ENCODE results near the gene ITGB1BP1. TPM values are rescaled to one million over a fixed set of nuclear protein-coding genes. Genes with fewer than 3 reads are reported as not detected.
A peak's percentile ranks its signal among the peaks of the same experiment; 100 is the strongest.

Gene ITGB1BP1
- total and polyA plus RNA-seq, 9 of the 15 experiments (the other 6 are each of a cell fraction or from before 2014, with no cell fraction given), result 37.8 to 95.3 (median 50.4) TPM

- no peaks in the 10 kb centered on the region for H3K27me3 ChIP-seq (ENCODE audit: control insufficient read depth in 2 of 2, insufficient read depth in 2 of 2, low read length in 2 of 2)
- FAIRE-seq (no peak), DNase-seq (ENCODE audit: extremely low read depth in 1 of 4, low spot score in 3 of 4) (no peak), ATAC-seq (no peak)
- no peaks in the 10 kb centered on the region for H3K79me2 ChIP-seq (ENCODE audit: control insufficient read depth, insufficient read depth, low read length)
- intact Hi-C loops (cut with micrococcal nuclease), result no loop called here
- no peak overlapping the region for H3K4me2 ChIP-seq (ENCODE audit: insufficient read depth, low read length)
- no TSS peak for BruUV-seq (replicated peaks)
- H3K36me3 ChIP-seq (ENCODE audit: control insufficient read depth, insufficient read depth, low read length), result peaks cover 73% of the 10 kb centered on the region
- H3K4me1 ChIP-seq (replicated peaks in 1 of 2; ENCODE audit: control insufficient read depth in 2 of 2, insufficient read depth in 2 of 2, low read length in 2 of 2), result peaks cover 0 to 2% of the 10 kb centered on the region in 2 experiments; a peak in 1 of 5 replicates
- ChIA-PET CTCF (ENCODE audit: low intra/inter-chr PET ratio) (no interaction called here), POLR2A (no interaction called here)
- H2AFZ ChIP-seq (ENCODE audit: low read depth, low read length), result no peak overlapping the region
- H3K4me3 ChIP-seq, result no peak overlapping the region
- no peak overlapping the region for H3K27ac ChIP-seq (ENCODE audit: extremely low read depth, low read depth, low read length)
- TF ChIP-seq HMG20B (CRISPR knock-in tag; IDR thresholded peaks at IDR 0.05), result no peak
- no peaks in the 10 kb centered on the region for H4K20me1 ChIP-seq (replicated peaks; ENCODE audit: control insufficient read depth, insufficient read depth, low read length)
- in situ Hi-C loops (cut with MboI), result no loop called here
- H3K9me1 ChIP-seq (ENCODE audit: control insufficient read depth, insufficient read depth, low read length), result no peaks in the 10 kb centered on the region
- H3K9me3 ChIP-seq (replicated peaks; ENCODE audit: control insufficient read depth, insufficient read depth, low read depth, low read length), result no peaks in the 10 kb centered on the region
- H3K9ac ChIP-seq (ENCODE audit: insufficient read depth in 1 of 2, low read depth in 2 of 2, low read length in 2 of 2), result no peak overlapping the region
- 90% methylated on average over 3 of the region's 3 CpGs for WGBS (ENCODE audit: insufficient coverage, low coverage, missing lambda C conversion rate)
These were observed 37.8 kb upstream of the ITGB1BP1 start for GRCh38 chr2:9461079-9461478.

- CTCF ChIA-PET (ENCODE audit: low intra/inter-chr PET ratio), result no interaction called here
- Histone ChIP-seq H3K79me2 (ENCODE audit: control insufficient read depth, insufficient read depth, low read length) (no peaks in the 10 kb centered on the region), H3K9me1 (ENCODE audit: control insufficient read depth, insufficient read depth, low read length) (no peaks in the 10 kb centered on the region), H4K20me1 (replicated peaks; ENCODE audit: control insufficient read depth, insufficient read depth, low read length) (no peaks in the 10 kb centered on the region), H3K9ac (ENCODE audit: insufficient read depth in 1 of 2, low read depth in 2 of 2, low read length in 2 of 2) (no peak overlapping the region), H3K4me1 (replicated peaks in 1 of 2; ENCODE audit: control insufficient read depth in 2 of 2, insufficient read depth in 2 of 2, low read length in 2 of 2) (no peaks in the 10 kb centered on the region), H3K27me3 (ENCODE audit: control insufficient read depth in 2 of 2, insufficient read depth in 2 of 2, low read length in 2 of 2) (no peaks in the 10 kb centered on the region), H3K4me3 (no peak overlapping the region), H3K4me2 (ENCODE audit: insufficient read depth, low read length) (no peak overlapping the region), H3K27ac (ENCODE audit: extremely low read depth, low read depth, low read length) (no peak overlapping the region), H3K36me3 (ENCODE audit: control insufficient read depth, insufficient read depth, low read length) (peaks cover 72% of the 10 kb centered on the region), H3K9me3 (replicated peaks; ENCODE audit: control insufficient read depth, insufficient read depth, low read depth, low read length) (no peaks in the 10 kb centered on the region), H2AFZ (ENCODE audit: low read depth, low read length) (no peak overlapping the region)
- intact Hi-C loops (cut with micrococcal nuclease) (no loop called here), in situ Hi-C loops (cut with MboI) (no loop called here)
- FAIRE-seq, result no peak
- no peak for ATAC-seq
- DNase-seq (ENCODE audit: extremely low read depth in 1 of 4, low spot score in 3 of 4), result no peak
- POLR2A ChIA-PET, result interaction anchor here (0.6 kb wide), 1 partner anchor 868 kb away, joined by 3 read pairs; no protein-coding TSS in a partner anchor
- TF ChIP-seq MAFG (tag; conservative IDR thresholded peaks at IDR 0.05) (peak; percentile 26; the same call in 1 of the 2 replicates), ZNF316 (IDR thresholded peaks at IDR 0.05) (peak; percentile 86), ZNF143 (CRISPR knock-in tag; IDR thresholded peaks at IDR 0.05) (no peak), C11orf30 (IDR thresholded peaks at IDR 0.05; ENCODE audit: low read depth) (peak; percentile 59; the same call in 1 of the 2 replicates)
- BruUV-seq (replicated peaks), result no TSS peak
- 94% methylated on average over 3 of the region's 3 CpGs for WGBS (ENCODE audit: insufficient coverage, low coverage, missing lambda C conversion rate)
These were observed 37.2 kb upstream of the ITGB1BP1 start for GRCh38 chr2:9460441-9461017.
